ENCODE measurements around the gene PAQR7.

The PAQR7 gene

GRCh38 chr1:25874209-25874608, 1.3 kb downstream of the PAQR7 start:
- no peaks in the 10 kb centered on the region for H3F3A ChIP-seq (ENCODE audit: insufficient read depth, low read length)
- no peaks in the 10 kb centered on the region for H3K9me2 ChIP-seq (ENCODE audit: low read depth, low read length)
- no peaks in the 10 kb centered on the region for H3K9me3 ChIP-seq (ENCODE audit: low read length)
- H2AFZ ChIP-seq (ENCODE audit: low read length) = no peak overlapping the region
- no peaks in the 10 kb centered on the region for H3K27me3 ChIP-seq (ENCODE audit: insufficient read depth, low read length)
- H3K4me1 ChIP-seq (ENCODE audit: insufficient read depth, low read length, severe bottlenecking) = peaks cover 24% of the 10 kb centered on the region
- H3K79me2 ChIP-seq (ENCODE audit: insufficient read depth, low read length) = no peaks in the 10 kb centered on the region
- no peak overlapping the region for H3K4me3 ChIP-seq (ENCODE audit: low read depth, low read length, poor library complexity, severe bottlenecking)
- no peak for TF ChIP-seq EZH2 (IDR thresholded peaks at IDR 0.05; ENCODE audit: borderline replicate concordance, low read length)
- no peak for TF ChIP-seq CTCF (IDR thresholded peaks at IDR 0.05; ENCODE audit: low read length)
- no peak overlapping the region for H3K27ac ChIP-seq (ENCODE audit: low read depth, low read length, poor library complexity, severe bottlenecking)
- no peaks in the 10 kb centered on the region for H4K20me1 ChIP-seq (ENCODE audit: insufficient read depth, low read length)
- peak overlapping the region; percentile 80 for H3K4me2 ChIP-seq (ENCODE audit: low read length)
- H3K36me3 ChIP-seq (ENCODE audit: insufficient read depth, low read length) = no peaks in the 10 kb centered on the region
- no peak overlapping the region for H3K9ac ChIP-seq (ENCODE audit: low read length)

- peaks cover 24% of the 10 kb centered on the region for H3K4me1 ChIP-seq (ENCODE audit: insufficient read depth, low read length, severe bottlenecking)
- no peaks in the 10 kb centered on the region for H3K9me2 ChIP-seq (ENCODE audit: low read depth, low read length)
- TF ChIP-seq CTCF (IDR thresholded peaks at IDR 0.05; ENCODE audit: low read length) (no peak), EZH2 (IDR thresholded peaks at IDR 0.05; ENCODE audit: borderline replicate concordance, low read length) (no peak)
- no peaks in the 10 kb centered on the region for H3K9me3 ChIP-seq (ENCODE audit: low read length)
- H3K9ac ChIP-seq (ENCODE audit: low read length) = no peak overlapping the region
- no peak overlapping the region for H2AFZ ChIP-seq (ENCODE audit: low read length)
- no peak overlapping the region for H3K4me2 ChIP-seq (ENCODE audit: low read length)
- no peak overlapping the region for H3K4me3 ChIP-seq (ENCODE audit: low read depth, low read length, poor library complexity, severe bottlenecking)
- no peaks in the 10 kb centered on the region for H4K20me1 ChIP-seq (ENCODE audit: insufficient read depth, low read length)
- no peaks in the 10 kb centered on the region for H3F3A ChIP-seq (ENCODE audit: insufficient read depth, low read length)
- no peaks in the 10 kb centered on the region for H3K36me3 ChIP-seq (ENCODE audit: insufficient read depth, low read length)
- no peak overlapping the region for H3K27ac ChIP-seq (ENCODE audit: low read depth, low read length, poor library complexity, severe bottlenecking)
- H3K27me3 ChIP-seq (ENCODE audit: insufficient read depth, low read length) = no peaks in the 10 kb centered on the region
- H3K79me2 ChIP-seq (ENCODE audit: insufficient read depth, low read length) = no peaks in the 10 kb centered on the region
These were observed 2.4 kb downstream of the PAQR7 start for GRCh38 chr1:25873120-25873519.

- H3K27ac ChIP-seq (ENCODE audit: low read depth, low read length, poor library complexity, severe bottlenecking) = no peak overlapping the region
These were observed 2.8 kb downstream of the PAQR7 start for GRCh38 chr1:25872713-25873112.

More at GRCh38 chr1:25872713-25873112, 2.8 kb downstream of the PAQR7 start:
- Histone ChIP-seq H3K9me3 (ENCODE audit: low read length) (no peaks in the 10 kb centered on the region), H3K9ac (ENCODE audit: low read length) (no peak overlapping the region), H2AFZ (ENCODE audit: low read length) (no peak overlapping the region), H3K4me1 (ENCODE audit: insufficient read depth, low read length, severe bottlenecking) (peaks cover 24% of the 10 kb centered on the region), H4K20me1 (ENCODE audit: insufficient read depth, low read length) (no peaks in the 10 kb centered on the region), H3K27me3 (ENCODE audit: insufficient read depth, low read length) (no peaks in the 10 kb centered on the region), H3K4me3 (ENCODE audit: low read depth, low read length, poor library complexity, severe bottlenecking) (no peak overlapping the region), H3K4me2 (ENCODE audit: low read length) (no peak overlapping the region), H3K79me2 (ENCODE audit: insufficient read depth, low read length) (no peaks in the 10 kb centered on the region), H3F3A (ENCODE audit: insufficient read depth, low read length) (no peaks in the 10 kb centered on the region), H3K9me2 (ENCODE audit: low read depth, low read length) (no peaks in the 10 kb centered on the region), H3K36me3 (ENCODE audit: insufficient read depth, low read length) (no peaks in the 10 kb centered on the region)
- TF ChIP-seq CTCF (IDR thresholded peaks at IDR 0.05; ENCODE audit: low read length) (no peak), EZH2 (IDR thresholded peaks at IDR 0.05; ENCODE audit: borderline replicate concordance, low read length) (no peak)

All from OCI-LY1 (cell line).